Measurements from ENCODE around the gene SMTN.

SMTN gene

DNA sequence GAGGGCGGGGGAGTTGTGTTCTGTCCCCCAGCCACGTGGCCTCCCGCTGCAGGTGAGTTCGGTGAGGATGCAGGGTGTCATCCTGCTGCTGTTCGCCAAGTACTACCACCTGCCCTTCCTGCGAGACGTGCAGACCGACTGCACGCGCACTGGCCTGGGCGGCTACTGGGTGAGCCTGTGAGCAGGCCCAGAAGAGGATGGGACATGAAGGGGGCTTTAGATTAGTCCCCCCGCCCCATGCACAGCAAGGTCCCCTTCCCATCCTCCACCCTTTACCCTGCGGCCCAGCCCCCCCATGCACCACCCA is 45.7 kb downstream of the SMTN start:
- CTCF ChIA-PET: interaction anchor here (1.2 kb wide), 1 partner anchor 85 kb away, joined by 3 read pairs; no protein-coding TSS in a partner anchor
- H3K4me3 ChIP-seq (ENCODE audit: low read depth, low read length): no peak overlapping the region
- no peak for DNase-seq (ENCODE audit: low read depth, low spot score)
- TF ChIP-seq, protein P1, sequence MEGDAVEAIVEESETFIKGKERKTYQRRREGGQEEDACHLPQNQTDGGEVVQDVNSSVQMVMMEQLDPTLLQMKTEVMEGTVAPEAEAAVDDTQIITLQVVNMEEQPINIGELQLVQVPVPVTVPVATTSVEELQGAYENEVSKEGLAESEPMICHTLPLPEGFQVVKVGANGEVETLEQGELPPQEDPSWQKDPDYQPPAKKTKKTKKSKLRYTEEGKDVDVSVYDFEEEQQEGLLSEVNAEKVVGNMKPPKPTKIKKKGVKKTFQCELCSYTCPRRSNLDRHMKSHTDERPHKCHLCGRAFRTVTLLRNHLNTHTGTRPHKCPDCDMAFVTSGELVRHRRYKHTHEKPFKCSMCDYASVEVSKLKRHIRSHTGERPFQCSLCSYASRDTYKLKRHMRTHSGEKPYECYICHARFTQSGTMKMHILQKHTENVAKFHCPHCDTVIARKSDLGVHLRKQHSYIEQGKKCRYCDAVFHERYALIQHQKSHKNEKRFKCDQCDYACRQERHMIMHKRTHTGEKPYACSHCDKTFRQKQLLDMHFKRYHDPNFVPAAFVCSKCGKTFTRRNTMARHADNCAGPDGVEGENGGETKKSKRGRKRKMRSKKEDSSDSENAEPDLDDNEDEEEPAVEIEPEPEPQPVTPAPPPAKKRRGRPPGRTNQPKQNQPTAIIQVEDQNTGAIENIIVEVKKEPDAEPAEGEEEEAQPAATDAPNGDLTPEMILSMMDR (IDR thresholded peaks at IDR 0.05; ENCODE audit: insufficient read depth, low read length, missing control alignments): no peak
- POLR2A ChIA-PET: no interaction called here

- no peak for DNase-seq (ENCODE audit: low read depth, low spot score)
- no peak overlapping the region for H3K4me3 ChIP-seq (ENCODE audit: low read depth, low read length)
- POLR2A ChIA-PET: no interaction called here
- CTCF ChIA-PET: interaction anchor here (1.2 to 2.9 kb wide), 4 partner anchors 20 to 84 kb away, joined by 3 to 9 read pairs (median 6); partner anchors contain the start of gene SELENOM
- TF ChIP-seq, protein P1 (IDR thresholded peaks at IDR 0.05; ENCODE audit: insufficient read depth, low read length, missing control alignments): no peak
Observed at GRCh38 chr22:31127181-31127772, 46.2 kb downstream of the SMTN start.

- POLR2A ChIA-PET: no interaction called here
- DNase-seq (ENCODE audit: low read depth, low spot score): no peak
- TF ChIP-seq, protein P1 (IDR thresholded peaks at IDR 0.05; ENCODE audit: insufficient read depth, low read length, missing control alignments): no peak
- H3K4me3 ChIP-seq (ENCODE audit: low read depth, low read length): no peak overlapping the region
- CTCF ChIA-PET: interaction anchor here (1.2 to 2.9 kb wide), 5 partner anchors 21 to 83 kb away, joined by 3 to 9 read pairs (median 4); partner anchors contain the start of gene SELENOM
Observed at GRCh38 chr22:31128156-31128555, 47.0 kb downstream of the SMTN start.

DNA sequence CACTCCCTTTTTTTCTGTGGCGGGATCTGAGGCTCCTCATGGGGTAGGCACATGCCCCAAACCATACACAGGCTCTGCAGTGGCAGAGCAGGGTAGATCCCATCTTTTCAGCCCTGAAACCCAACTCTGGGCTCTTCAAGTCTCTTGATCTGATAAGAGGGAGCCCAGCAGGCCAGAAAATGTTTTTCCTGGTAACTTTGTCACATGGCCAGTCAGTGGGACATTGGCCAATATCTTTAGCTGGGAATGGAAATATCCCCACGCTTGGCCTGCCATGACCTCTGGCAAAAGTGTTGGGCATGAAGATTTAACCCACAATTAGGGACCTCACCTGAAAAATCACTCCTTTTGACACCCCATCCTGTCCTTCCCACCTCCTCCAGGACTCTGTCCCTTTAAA is 49.8 kb downstream of the SMTN start:
- no peak for DNase-seq (ENCODE audit: low read depth, low spot score)
- TF ChIP-seq, protein P1 (IDR thresholded peaks at IDR 0.05; ENCODE audit: insufficient read depth, low read length, missing control alignments): no peak
- ChIA-PET POLR2A (no interaction called here), CTCF (no interaction called here)
- H3K4me3 ChIP-seq (ENCODE audit: low read depth, low read length): no peak overlapping the region

GRCh38 chr22:31133911-31134310 is 52.8 kb downstream of the SMTN start:
- POLR2A ChIA-PET: no interaction called here
- H3K4me3 ChIP-seq (ENCODE audit: low read depth, low read length): no peak overlapping the region
- TF ChIP-seq, protein P1 (IDR thresholded peaks at IDR 0.05; ENCODE audit: insufficient read depth, low read length, missing control alignments): no peak
- CTCF ChIA-PET: no interaction called here
- no peak for DNase-seq (ENCODE audit: low read depth, low spot score)

DNA sequence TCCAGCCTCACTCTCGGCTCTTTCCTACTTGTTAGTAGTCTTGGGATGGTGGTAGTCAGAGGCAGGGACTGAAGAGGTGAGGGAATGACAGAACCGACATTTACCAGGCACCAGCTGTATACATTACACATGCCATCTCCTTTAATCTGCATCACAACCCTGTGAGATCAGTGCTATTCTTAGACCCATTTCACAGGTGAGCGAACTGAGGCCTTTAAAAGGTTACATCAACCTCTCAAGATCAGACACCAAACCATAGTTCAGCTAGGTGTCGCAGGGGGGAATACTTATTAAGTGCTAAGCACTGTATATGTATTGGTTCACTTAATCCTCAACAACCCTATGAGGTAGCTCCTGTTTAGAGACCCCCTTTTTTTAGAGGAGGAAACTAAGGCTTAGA is 53.6 kb downstream of the SMTN start:
- CTCF ChIA-PET: interaction anchor here (1.0 to 1.7 kb wide), 5 partner anchors 10 to 379 kb away, joined by 3 to 7 read pairs (median 4); partner anchors contain the start of gene SELENOM
- POLR2A ChIA-PET: no interaction called here
- H3K4me3 ChIP-seq (ENCODE audit: low read depth, low read length): no peak overlapping the region
- TF ChIP-seq, protein P1 (IDR thresholded peaks at IDR 0.05; ENCODE audit: insufficient read depth, low read length, missing control alignments): no peak
- no peak for DNase-seq (ENCODE audit: low read depth, low spot score)
